HUES48 (cell line): Measurements from ENCODE around the gene PCDHGB1.
"Not testable (repeated sequence)": the region's sequence is repeated elsewhere in the genome, so short reads cannot be mapped to it uniquely, and the experiment has no call there.

ENCODE experiments used
- H3K27ac ChIP-seq: one replicate; pipeline ENCODE4 v1.7.0; 2013; ENCODE audit warnings: low read depth, low read length, inconsistent platforms
- H3K27me3 ChIP-seq: 2 replicates; pipeline ENCODE4 v1.6.1; 2013; ENCODE audit warnings: mild to moderate bottlenecking, low read length; ENCODE audit not compliant: control insufficient read depth, insufficient read depth
- H3K36me3 ChIP-seq: 2 replicates; pipeline ENCODE4 v1.6.1; 2013; ENCODE audit warnings: low read length; ENCODE audit not compliant: control insufficient read depth, insufficient read depth
- H3K4me1 ChIP-seq: 2 replicates; pipeline ENCODE4 v1.6.1; 2013; ENCODE audit warnings: mild to moderate bottlenecking, low read length; ENCODE audit not compliant: control insufficient read depth, insufficient read depth
- H3K4me3 ChIP-seq: 2 replicates; pipeline ENCODE4 v1.5.1; 2013; ENCODE audit warnings: mild to moderate bottlenecking, low read depth, low read length
- H3K9ac ChIP-seq: 2 replicates; pipeline ENCODE4 v1.6.1; 2013; ENCODE audit warnings: mild to moderate bottlenecking, low read depth, low read length, moderate library complexity
- H3K9me3 ChIP-seq: 2 replicates; pipeline ENCODE4 v1.6.1; 2013; ENCODE audit warnings: low read length; ENCODE audit not compliant: control insufficient read depth, insufficient read depth

PCDHGB1 gene

GRCh38 chr5:141387557-141388311, 37.8 kb downstream of the PCDHGB1 start, which contains the start of gene PCDHGB4:
TSS of gene PCDHGB4 (plus strand) at chr5:141387698. CDS start at chr5:141387885, 187 bp downstream.
- Histone ChIP-seq H3K4me3 (peak within 1 kb of the TSS; percentile 63), H3K9me3 (peaks cover 79% of the 10 kb centered on the region)
- H3K9ac ChIP-seq, H3K27ac ChIP-seq, H3K4me1 ChIP-seq, H3K27me3 ChIP-seq, H3K36me3 ChIP-seq: not testable (repeated sequence)

- Histone ChIP-seq H3K4me1 (no peaks in the 10 kb centered on the region), H3K9me3 (peaks cover 79% of the 10 kb centered on the region), H3K9ac (no peak overlapping the region), H3K27me3 (0 out of 2 replicates have a peak, but pooled peaks cover 4% of the 10 kb centered on the region), H3K4me3 (peak overlapping the region; percentile 40; the same call in 1 of the 2 replicates), H3K27ac (no peak overlapping the region), H3K36me3 (peaks cover 5% of the 10 kb centered on the region; the same call in 1 of the 2 replicates)
These were observed 38.8 kb downstream of the PCDHGB1 start for GRCh38 chr5:141388661-141389060.

- Histone ChIP-seq H3K27me3 (0 out of 2 replicates have a peak, but pooled peaks cover 4% of the 10 kb centered on the region), H3K36me3 (peaks cover 5% of the 10 kb centered on the region; the same call in 1 of the 2 replicates), H3K4me1 (no peaks in the 10 kb centered on the region), H3K27ac (no peak overlapping the region), H3K9ac (no peak overlapping the region), H3K9me3 (peaks cover 78% of the 10 kb centered on the region), H3K4me3 (no peak overlapping the region)
These were observed 39.5 kb downstream of the PCDHGB1 start for GRCh38 chr5:141389153-141390042.

GRCh38 chr5:141392429-141393198, 42.7 kb downstream of the PCDHGB1 start, which contains the start of gene PCDHGA8:
TSS of gene PCDHGA8 (plus strand) at chr5:141392633. CDS start at chr5:141392814, 181 bp downstream.
- Histone ChIP-seq H3K36me3 (peaks cover 5% of the 10 kb centered on the region; the same call in 1 of the 2 replicates), H3K9me3 (peaks cover 83% of the 10 kb centered on the region), H3K9ac (no peak within 1 kb of the TSS), H3K4me1 (no peaks in the 10 kb centered on the region), H3K27me3 (0 out of 2 replicates have a peak, but pooled peaks cover 4% of the 10 kb centered on the region), H3K4me3 (no peak within 1 kb of the TSS), H3K27ac (no peak within 1 kb of the TSS)

GRCh38 chr5:141393267-141393666, 43.4 kb downstream of the PCDHGB1 start:
- H3K27ac ChIP-seq = no peak overlapping the region
- 0 out of 2 replicates have a peak, but pooled peaks cover 3% of the 10 kb centered on the region for H3K27me3 ChIP-seq
- no peak overlapping the region for H3K4me3 ChIP-seq
- no peak overlapping the region for H3K9ac ChIP-seq
- H3K9me3 ChIP-seq = peaks cover 81% of the 10 kb centered on the region
- no peaks in the 10 kb centered on the region for H3K4me1 ChIP-seq
- peaks cover 5% of the 10 kb centered on the region; the same call in 1 of the 2 replicates for H3K36me3 ChIP-seq

- not testable (repeated sequence) for H3K9ac ChIP-seq, H3K36me3 ChIP-seq
- peaks cover 81% of the 10 kb centered on the region for H3K9me3 ChIP-seq
These were observed 44.7 kb downstream of the PCDHGB1 start for GRCh38 chr5:141394401-141395187.

GRCh38 chr5:141397756-141398551, 48.1 kb downstream of the PCDHGB1 start, which contains the start of gene PCDHGB5:
TSS of gene PCDHGB5 (plus strand) at chr5:141397947. CDS start at chr5:141398128, 181 bp downstream.
- H3K4me3 ChIP-seq = not testable (repeated sequence)

More at GRCh38 chr5:141394401-141395187, 44.7 kb downstream of the PCDHGB1 start:
- not testable (repeated sequence) for H3K4me3 ChIP-seq, H3K27me3 ChIP-seq, H3K4me1 ChIP-seq, H3K27ac ChIP-seq

GRCh38 chr5:141398608-141399007, 48.7 kb downstream of the PCDHGB1 start:
- H3K4me1 ChIP-seq = no peaks in the 10 kb centered on the region
- no peak overlapping the region for H3K4me3 ChIP-seq
- H3K27ac ChIP-seq = no peak overlapping the region
- H3K9ac ChIP-seq = no peak overlapping the region
- no peaks in the 10 kb centered on the region for H3K27me3 ChIP-seq
- H3K9me3 ChIP-seq = peaks cover 50% of the 10 kb centered on the region
- H3K36me3 ChIP-seq = no peaks in the 10 kb centered on the region

More at GRCh38 chr5:141397756-141398551, 48.1 kb downstream of the PCDHGB1 start, which contains the start of gene PCDHGB5:
- H3K27ac ChIP-seq, H3K27me3 ChIP-seq, H3K4me1 ChIP-seq, H3K36me3 ChIP-seq, H3K9ac ChIP-seq: not testable (repeated sequence)
- H3K9me3 ChIP-seq = peaks cover 57% of the 10 kb centered on the region

GRCh38 chr5:141399555-141400258, 49.8 kb downstream of the PCDHGB1 start:
- H3K9me3 ChIP-seq = peaks cover 43% of the 10 kb centered on the region

More at GRCh38 chr5:141399555-141400258, 49.8 kb downstream of the PCDHGB1 start:
- H3K27me3 ChIP-seq = no peaks in the 10 kb centered on the region
- no peaks in the 10 kb centered on the region for H3K36me3 ChIP-seq
- no peaks in the 10 kb centered on the region for H3K4me1 ChIP-seq
- no peak overlapping the region for H3K9ac ChIP-seq
- no peak overlapping the region for H3K4me3 ChIP-seq
- no peak overlapping the region for H3K27ac ChIP-seq
